Measurements from ENCODE around the gene SFXN1.

GRCh38 chr5:175548626-175549311, 70.4 kb downstream of the SFXN1 start:
- TF ChIP-seq POLR2A (IDR thresholded peaks at IDR 0.05; ENCODE audit: low read depth, low read length) (no peak), ELK1 (IDR thresholded peaks at IDR 0.05; ENCODE audit: borderline replicate concordance, low read depth, low read length) (no peak), CTCF (conservative IDR thresholded peaks at IDR 0.05; ENCODE audit: low read depth, low read length) (no peak), USF2 (IDR thresholded peaks at IDR 0.05; ENCODE audit: low read depth, low read length) (no peak), RAD21 (IDR thresholded peaks at IDR 0.05; ENCODE audit: low read length) (no peak), CEBPB (IDR thresholded peaks at IDR 0.05; ENCODE audit: low read depth, low read length) (no peak), FOS (IDR thresholded peaks at IDR 0.05; ENCODE audit: low read depth, low read length) (no peak), BHLHE40 (IDR thresholded peaks at IDR 0.05; ENCODE audit: low read depth, low read length) (no peak), SMC3 (IDR thresholded peaks at IDR 0.05; ENCODE audit: low read depth, low read length) (no peak), MAZ (IDR thresholded peaks at IDR 0.05; ENCODE audit: borderline replicate concordance, low read depth, low read length) (no peak), MXI1 (IDR thresholded peaks at IDR 0.05; ENCODE audit: borderline replicate concordance, low read depth, low read length) (no peak), RCOR1 (IDR thresholded peaks at IDR 0.05; ENCODE audit: insufficient replicate concordance, low read length) (no peak)
